A549 treated with GW870086 at 1 μM for 4 hours (cell line): ENCODE results near the gene GAGE12J. TPM values are rescaled to one million over a fixed set of nuclear protein-coding genes. Genes with fewer than 3 reads are reported as not detected.

ENCODE experiments used
- total RNA-seq: library from RNA; stranded (reverse); fragments of 200-300 nt; extraction: Qiagen RNA extraction; gene quantifications from 5 replicates; pipeline ENCODE4 v1.2.3, GENCODE V29; 2022; ENCODE audit warnings: low read depth

GAGE12J gene, protein sequence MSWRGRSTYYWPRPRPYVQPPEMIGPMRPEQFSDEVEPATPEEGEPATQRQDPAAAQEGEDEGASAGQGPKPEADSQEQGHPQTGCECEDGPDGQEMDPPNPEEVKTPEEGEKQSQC
- total RNA-seq: not detected in 5 replicates

DNA sequence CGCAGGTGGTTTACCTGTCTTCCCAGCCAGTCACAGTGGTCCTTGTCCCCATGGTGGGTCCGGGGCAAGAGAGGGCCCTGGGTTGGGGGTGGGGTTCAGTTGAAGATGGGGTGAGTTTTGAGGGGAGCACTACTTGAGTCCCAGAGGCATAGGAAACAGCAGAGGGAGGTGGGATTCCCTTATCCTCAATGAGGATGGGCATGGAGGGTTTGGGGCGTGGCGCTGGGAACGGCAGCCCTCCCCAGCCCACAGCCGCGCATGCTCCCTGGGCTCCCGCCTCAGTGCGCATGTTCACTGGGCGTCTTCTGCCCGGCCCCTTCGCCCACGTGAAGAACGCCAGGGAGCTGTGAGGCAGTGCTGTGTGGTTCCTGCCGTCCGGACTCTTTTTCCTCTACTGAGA lies at the start of gene GAGE12J:
Gene GAGE12J, plus strand, starts transcription at position 301 of the 400 bp plus-strand sequence. CDS start 1,157 bp downstream, outside the sequence.

DNA sequence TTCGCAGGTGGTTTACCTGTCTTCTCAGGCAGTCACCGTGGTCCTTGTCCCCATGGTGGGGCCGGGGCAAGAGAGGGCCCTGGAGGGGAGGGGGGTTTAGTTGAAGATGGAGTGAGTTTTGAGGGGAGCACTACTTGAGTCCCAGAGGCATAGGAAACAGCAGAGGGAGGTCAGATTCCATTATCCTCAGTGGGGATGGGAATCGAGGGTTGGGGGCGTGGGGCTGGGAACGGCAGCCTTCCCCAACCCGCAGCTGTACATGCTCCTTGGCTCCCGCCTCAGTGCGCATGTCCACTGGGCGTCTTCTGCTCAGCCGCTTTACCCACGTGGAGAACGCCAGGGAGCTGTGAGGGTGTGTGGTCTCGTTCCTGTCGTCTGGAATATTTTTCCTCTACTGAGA lies 18.5 kb upstream of the GAGE12J start, which contains the start of gene GAGE10:
Gene GAGE10, plus strand, starts transcription at position 301 of the 400 bp plus-strand sequence. CDS start 1,214 bp downstream, outside the sequence.

DNA sequence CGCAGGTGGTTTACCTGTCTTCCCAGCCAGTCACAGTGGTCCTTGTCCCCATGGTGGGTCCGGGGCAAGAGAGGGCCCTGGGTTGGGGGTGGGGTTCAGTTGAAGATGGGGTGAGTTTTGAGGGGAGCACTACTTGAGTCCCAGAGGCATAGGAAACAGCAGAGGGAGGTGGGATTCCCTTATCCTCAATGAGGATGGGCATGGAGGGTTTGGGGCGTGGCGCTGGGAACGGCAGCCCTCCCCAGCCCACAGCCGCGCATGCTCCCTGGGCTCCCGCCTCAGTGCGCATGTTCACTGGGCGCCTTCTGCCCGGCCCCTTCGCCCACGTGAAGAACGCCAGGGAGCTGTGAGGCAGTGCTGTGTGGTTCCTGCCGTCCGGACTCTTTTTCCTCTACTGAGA lies 9.4 kb downstream of the GAGE12J start, which contains the start of gene GAGE13:
Gene GAGE13, plus strand, starts transcription at position 301 of the 400 bp plus-strand sequence. CDS start 1,156 bp downstream, outside the sequence.

Other genes starting within 250 kb of the GAGE12J start
- 37.2 to 44.9 TPM (median 40.9 TPM) in 5 replicates for gene PRAF2, start 248.0 kb upstream of the GAGE12J start, total RNA-seq
- gene WDR45, start 242.2 kb upstream of the GAGE12J start, total RNA-seq: 48.8 to 57.2 TPM (median 52.2 TPM) in 5 replicates
- 20.9 to 25.2 TPM (median 24.4 TPM) in 5 replicates for gene GPKOW, start 198.3 kb upstream of the GAGE12J start, total RNA-seq
- 2.0 to 5.5 TPM (median 2.7 TPM) in 5 replicates for gene MAGIX, start 159.3 kb upstream of the GAGE12J start, total RNA-seq
- 339 to 456 TPM (median 423 TPM) in 5 replicates for gene PLP2, start 150.1 kb upstream of the GAGE12J start, total RNA-seq
- 12.3 to 18.6 TPM (median 17.4 TPM) in 5 replicates for gene PRICKLE3, start 135.7 kb upstream of the GAGE12J start, total RNA-seq
- gene SYP, start 121.8 kb upstream of the GAGE12J start, total RNA-seq: 2.7 to 3.5 TPM (median 3.0 TPM) in 5 replicates
- not detected in 5 replicates for gene CACNA1F, start 88.7 kb upstream of the GAGE12J start, total RNA-seq
- 13.6 to 15.4 TPM (median 14.1 TPM) in 5 replicates for gene CCDC22, start 86.6 kb upstream of the GAGE12J start, total RNA-seq
- gene FOXP3, start 57.3 kb upstream of the GAGE12J start, total RNA-seq: 0.12 to 0.15 TPM (median 0.14 TPM) in 3 of 5 replicates, not detected in the others
- gene PPP1R3F, start 52.2 kb upstream of the GAGE12J start, total RNA-seq: 1.7 to 4.1 TPM (median 2.3 TPM) in 5 replicates
- gene GAGE10, start 18.4 kb upstream of the GAGE12J start, total RNA-seq: not detected in 5 replicates
- gene GAGE13, start 9.5 kb downstream of the GAGE12J start, total RNA-seq: not detected in 5 replicates
- gene GAGE12C, start 210.1 kb downstream of the GAGE12J start, total RNA-seq: not detected in 5 replicates
- not detected in 5 replicates for gene GAGE12D, start 219.7 kb downstream of the GAGE12J start, total RNA-seq
- gene GAGE12E, start 229.3 kb downstream of the GAGE12J start, total RNA-seq: not detected in 5 replicates
- not detected in 5 replicates for gene GAGE12F, start 238.8 kb downstream of the GAGE12J start, total RNA-seq
- gene GAGE12G, start 248.4 kb downstream of the GAGE12J start, total RNA-seq: not detected in 5 replicates